Gastroesophageal sphincter (tissue), 4 donors: Measurements from ENCODE around the gene PRKAA2. TPM values are rescaled to one million over a fixed set of nuclear protein-coding genes. Genes with fewer than 3 reads are reported as not detected.

Experiments used
- ATAC-seq: fragments of 150-250 bp; one replicate; pipeline ENCODE4 v1.9.1; 2016; ENCODE audit warnings: mild to moderate bottlenecking, moderate library complexity
- H3K27ac ChIP-seq, 4 donors: fragments of 200-600 bp; sonication (generic) in 3 of 4; 1 replicate in 3 of 4; 2 replicates in 1 of 4; pipeline ENCODE4 v1.5.1; 2016 to 2019
- H3K27me3 ChIP-seq: fragments of 200-600 bp; sonication (generic); one replicate; pipeline ENCODE4 v1.5.1; 2019
- H3K36me3 ChIP-seq, 2 donors: fragments of 200-600 bp; sonication (generic); one replicate each; pipeline ENCODE4 v1.5.1; 2019; ENCODE audit warnings: control low read depth in 1 of 2
- H3K4me1 ChIP-seq, 3 donors: fragments of 200-600 bp; sonication (generic); 1 replicate in 2 of 3; 2 replicates in 1 of 3; pipeline ENCODE4 v1.5.1; 2016 to 2019; ENCODE audit warnings: control low read depth in 2 of 3
- H3K4me3 ChIP-seq, 2 donors: fragments of 200-600 bp; sonication (generic); one replicate each; pipeline ENCODE4 v1.5.1; 2019; ENCODE audit warnings: mild to moderate bottlenecking in 1 of 2, moderate library complexity in 1 of 2
- H3K9me3 ChIP-seq, 3 donors: fragments of 200-600 bp; sonication (generic); one replicate each; pipeline ENCODE4 v1.5.1; 2017 to 2019; ENCODE audit warnings: control low read depth in 2 of 3
- EP300 ChIP-seq: sonication (generic); formaldehyde crosslinking; IDR thresholded peaks from one replicate; pipeline ENCODE4 v1.6.1; 2017; ENCODE audit warnings: antibody characterized with exemption, mild to moderate bottlenecking
- POLR2A ChIP-seq, 2 donors: fragments of 450-650 bp; IDR thresholded peaks; one replicate each; pipeline ENCODE4 v1.6.1; 2017; ENCODE audit warnings: antibody characterized with exemption in 2 of 2, mild to moderate bottlenecking in 2 of 2, moderate library complexity in 1 of 2
- POLR2AphosphoS5 ChIP-seq: sonication (generic); formaldehyde crosslinking; IDR thresholded peaks from one replicate; pipeline ENCODE4 v1.6.1; 2017; ENCODE audit warnings: antibody characterized with exemption
- WGBS, 2 donors: methylation state at CpG; one replicate each; pipeline ENCODE4 v1.1.5; 2018; ENCODE audit warnings: low coverage in 1 of 2; 5-methylcytosine and 5-hydroxymethylcytosine counted together
- total RNA-seq, 4 donors: library from RNA; depleted of rRNA; stranded (reverse); fragments of >200 nt; gene quantifications; one replicate each; pipeline ENCODE4 v1.1.0, GENCODE V29; 2016
- TF ChIP-seq, protein P1 (sequence below), 4 experiments: fragments of 200-600 bp in 2 of 4; fragments of 450-650 bp in 2 of 4; sonication (generic) in 1 of 4; IDR thresholded peaks; one replicate each; pipeline ENCODE4 v1.5.1; 2017 to 2019; ENCODE audit warnings: antibody characterized with exemption in 4 of 4, mild to moderate bottlenecking in 2 of 4, moderate library complexity in 2 of 4

The PRKAA2 gene
- total RNA-seq, 4 donors from 2014 or later = 29.3 to 63.3 (median 60.6) TPM

DNA sequence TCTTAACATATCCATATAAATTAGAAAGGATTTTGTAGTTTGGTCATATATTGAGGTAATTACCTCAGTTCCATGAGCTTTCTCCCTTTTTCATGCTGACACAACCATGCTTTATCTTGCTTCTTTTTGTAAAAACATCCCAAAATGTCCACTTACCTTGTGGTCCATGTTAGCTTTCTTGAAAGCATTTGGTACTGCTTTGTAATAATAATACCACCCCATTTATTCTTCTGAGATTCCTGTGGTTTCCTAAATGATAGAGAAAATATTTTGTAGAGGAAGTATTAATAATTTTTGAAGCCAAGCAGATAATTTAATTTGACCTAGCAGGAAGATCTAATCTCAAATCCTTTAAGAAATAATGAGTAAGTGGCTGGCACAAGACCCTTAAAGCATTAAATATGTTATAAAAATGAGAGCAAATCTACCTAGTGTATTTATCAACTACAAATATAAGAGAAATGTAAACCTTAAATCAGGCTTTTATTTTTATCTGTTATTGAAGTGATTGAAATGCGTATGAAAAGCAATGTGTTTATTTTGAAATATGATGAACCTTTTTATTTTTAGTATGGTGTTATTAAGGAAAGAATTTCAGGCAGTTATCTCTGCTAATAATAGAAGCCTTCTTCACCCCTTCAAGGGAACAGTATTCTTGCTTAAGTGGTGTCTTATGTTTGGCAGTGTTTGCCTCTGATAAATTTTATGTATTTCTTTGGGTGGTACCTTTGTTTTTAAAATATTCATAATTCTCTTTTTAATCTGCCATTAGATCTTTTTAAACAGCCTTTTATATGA is 9.2 kb downstream of the PRKAA2 start:
- H3K4me1 ChIP-seq = peaks cover 0 to 7% (median 2%) of the 10 kb centered on the region in 3 donors
- 31 to 33% methylated on average over 1 of the region's 1 CpG for WGBS, 2 donors
- peaks cover 0 to 11% (median 0%) of the 10 kb centered on the region in 3 donors for H3K9me3 ChIP-seq
- no peaks in the 10 kb centered on the region for H3K36me3 ChIP-seq
- TF ChIP-seq POLR2A (IDR thresholded peaks at IDR 0.05) = no peak
- no peak for TF ChIP-seq POLR2AphosphoS5
- TF ChIP-seq, protein P1, sequence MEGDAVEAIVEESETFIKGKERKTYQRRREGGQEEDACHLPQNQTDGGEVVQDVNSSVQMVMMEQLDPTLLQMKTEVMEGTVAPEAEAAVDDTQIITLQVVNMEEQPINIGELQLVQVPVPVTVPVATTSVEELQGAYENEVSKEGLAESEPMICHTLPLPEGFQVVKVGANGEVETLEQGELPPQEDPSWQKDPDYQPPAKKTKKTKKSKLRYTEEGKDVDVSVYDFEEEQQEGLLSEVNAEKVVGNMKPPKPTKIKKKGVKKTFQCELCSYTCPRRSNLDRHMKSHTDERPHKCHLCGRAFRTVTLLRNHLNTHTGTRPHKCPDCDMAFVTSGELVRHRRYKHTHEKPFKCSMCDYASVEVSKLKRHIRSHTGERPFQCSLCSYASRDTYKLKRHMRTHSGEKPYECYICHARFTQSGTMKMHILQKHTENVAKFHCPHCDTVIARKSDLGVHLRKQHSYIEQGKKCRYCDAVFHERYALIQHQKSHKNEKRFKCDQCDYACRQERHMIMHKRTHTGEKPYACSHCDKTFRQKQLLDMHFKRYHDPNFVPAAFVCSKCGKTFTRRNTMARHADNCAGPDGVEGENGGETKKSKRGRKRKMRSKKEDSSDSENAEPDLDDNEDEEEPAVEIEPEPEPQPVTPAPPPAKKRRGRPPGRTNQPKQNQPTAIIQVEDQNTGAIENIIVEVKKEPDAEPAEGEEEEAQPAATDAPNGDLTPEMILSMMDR (IDR thresholded peaks at IDR 0.05) = no peak
- TF ChIP-seq EP300 = no peak
- ATAC-seq = no peak
- H3K27me3 ChIP-seq = no peaks in the 10 kb centered on the region
- H3K27ac ChIP-seq = peak overlapping the region in 2 of 4 donors; percentile 30 to 39
- H3K4me3 ChIP-seq = no peak overlapping the region

DNA sequence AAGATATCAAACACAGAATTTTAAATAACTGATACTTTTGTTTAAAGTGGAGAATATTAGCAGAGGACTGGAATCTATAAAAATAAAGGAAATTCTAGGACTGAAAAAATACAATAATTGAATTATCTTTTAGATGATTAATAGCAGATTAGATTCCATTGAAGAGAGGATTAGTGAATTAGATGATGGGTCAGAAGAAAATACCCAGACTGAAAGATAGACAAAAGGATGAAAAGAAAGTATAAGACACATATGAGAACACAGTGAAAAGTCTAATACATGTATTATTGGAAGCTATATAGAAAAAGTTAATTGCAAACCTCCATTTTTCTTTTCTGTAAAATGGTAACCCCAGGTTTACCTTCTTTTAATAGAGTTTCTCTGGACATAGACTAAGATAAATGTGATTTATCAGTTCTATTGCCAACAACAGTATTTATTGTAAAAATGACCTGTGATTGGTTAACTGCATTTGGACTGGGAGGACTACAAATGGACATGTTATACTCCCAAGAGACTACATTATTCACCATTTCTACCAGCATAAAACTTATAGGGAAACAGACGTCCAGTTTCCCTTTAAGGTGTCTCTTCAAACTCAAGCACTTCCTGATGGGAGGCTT is 11.0 kb downstream of the PRKAA2 start:
- no peaks in the 10 kb centered on the region for H3K36me3 ChIP-seq
- TF ChIP-seq POLR2A (IDR thresholded peaks at IDR 0.05) (no peak), POLR2AphosphoS5 (no peak), EP300 (no peak)
- TF ChIP-seq, protein P1 (IDR thresholded peaks at IDR 0.05) = no peak
- no peaks in the 10 kb centered on the region for H3K27me3 ChIP-seq
- no peak for ATAC-seq
- H3K4me3 ChIP-seq = no peak overlapping the region
- H3K4me1 ChIP-seq = peaks cover 0 to 7% (median 2%) of the 10 kb centered on the region in 3 donors
- WGBS, 2 donors = 83 to 100% methylated on average over 1 of the region's 1 CpG
- H3K9me3 ChIP-seq = peaks cover 0 to 11% (median 0%) of the 10 kb centered on the region in 3 donors
- no peak overlapping the region for H3K27ac ChIP-seq

DNA sequence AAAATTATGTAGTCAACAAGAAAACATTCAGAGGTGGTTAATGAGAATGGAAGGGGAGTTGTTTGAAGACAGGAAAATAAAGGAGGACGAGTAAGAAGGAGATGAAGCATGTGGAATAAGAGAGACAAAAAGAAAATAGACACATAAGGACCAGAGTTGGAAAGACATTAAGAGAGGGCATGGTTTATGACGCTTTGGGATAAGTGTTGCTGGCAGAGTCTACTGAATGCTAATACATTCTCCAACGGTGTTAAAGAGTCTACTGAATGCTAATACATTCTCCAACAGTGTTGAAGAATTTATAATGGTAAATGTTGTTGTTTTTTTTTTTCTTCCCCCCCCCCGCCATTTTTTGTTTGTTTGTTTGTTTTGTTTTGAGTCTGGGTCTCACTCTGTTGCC is 13.1 kb downstream of the PRKAA2 start:
- peaks cover 0 to 7% (median 2%) of the 10 kb centered on the region in 3 donors for H3K4me1 ChIP-seq
- WGBS, 2 donors = 80 to 89% methylated on average over 4 of the region's 4 CpGs
- peaks cover 0 to 11% (median 0%) of the 10 kb centered on the region in 3 donors for H3K9me3 ChIP-seq
- H3K4me3 ChIP-seq = no peak overlapping the region
- no peak for ATAC-seq
- H3K27ac ChIP-seq = no peak overlapping the region
- TF ChIP-seq POLR2A (IDR thresholded peaks at IDR 0.05) (no peak), POLR2AphosphoS5 (no peak), EP300 (no peak)
- TF ChIP-seq, protein P1 (IDR thresholded peaks at IDR 0.05) = no peak
- H3K27me3 ChIP-seq = no peaks in the 10 kb centered on the region
- no peaks in the 10 kb centered on the region for H3K36me3 ChIP-seq

DNA sequence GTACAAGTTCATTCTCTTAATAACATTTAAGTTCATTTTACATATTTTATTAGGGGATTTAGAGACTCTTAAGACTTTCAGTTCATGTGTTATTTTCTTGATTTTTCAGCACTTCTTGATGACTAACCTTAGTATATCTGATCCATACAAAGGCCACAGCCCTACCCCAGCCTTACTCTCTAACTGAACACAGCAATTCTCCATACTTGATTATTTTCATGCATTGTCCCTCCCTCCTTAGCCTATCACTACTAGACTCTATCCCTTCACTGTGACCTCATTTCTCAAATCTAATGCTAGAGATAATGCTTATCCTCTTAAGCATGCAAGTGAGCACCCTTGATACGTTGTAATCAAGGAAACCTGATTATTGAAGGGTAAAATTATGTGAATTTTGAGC is 15.2 kb downstream of the PRKAA2 start:
- Histone ChIP-seq H3K9me3 (peaks cover 0 to 11% (median 0%) of the 10 kb centered on the region in 3 donors), H3K36me3 (no peaks in the 10 kb centered on the region), H3K4me3 (no peak overlapping the region), H3K27me3 (no peaks in the 10 kb centered on the region), H3K4me1 (no peaks in the 10 kb centered on the region), H3K27ac (no peak overlapping the region)
- no peak for ATAC-seq
- WGBS, 2 donors = 57% methylated on average over 1 of the region's 1 CpG
- TF ChIP-seq, protein P1 (IDR thresholded peaks at IDR 0.05) = no peak
- no peak for TF ChIP-seq EP300
- no peak for TF ChIP-seq POLR2A (IDR thresholded peaks at IDR 0.05)
- TF ChIP-seq POLR2AphosphoS5 = no peak
